CD8-positive, alpha-beta memory T cell (primary cell): ENCODE results near the gene LRRC74A. TPM values are rescaled to one million over a fixed set of nuclear protein-coding genes. Genes with fewer than 3 reads are reported as not detected.

ENCODE experiments used
- CTCF ChIA-PET: fragments of 350-600 bp; sonication (Branson Sonifier 250); formaldehyde crosslinking; loops from one replicate; lab custom pipeline; 2021; ENCODE audit warnings: antibody characterized with exemption; lab: Charles Lee
- POLR2A ChIA-PET: fragments of 350-600 bp; sonication (Branson Sonifier 250); formaldehyde crosslinking; loops from one replicate; lab custom pipeline; 2021; ENCODE audit warnings: antibody characterized with exemption; lab: Charles Lee
- DNase-seq, 5 donors: peaks; one replicate each; pipeline versions ENCODE4 v3.0.0 to v3.0.0-alpha.2; 2020 to 2022; ENCODE audit warnings: mixed read lengths in 1 of 5
- H3K27ac ChIP-seq: one replicate; pipeline ENCODE4 v1.7.0; 2013; ENCODE audit warnings: low read depth, mild to moderate bottlenecking, low read length, moderate library complexity
- H3K27me3 ChIP-seq: 2 replicates; pipeline ENCODE4 v1.7.0; 2013; ENCODE audit warnings: low read length, mild to moderate bottlenecking; ENCODE audit not compliant: insufficient read depth, poor library complexity, severe bottlenecking
- H3K36me3 ChIP-seq: 2 replicates; pipeline ENCODE4 v1.7.0; 2013; ENCODE audit warnings: mild to moderate bottlenecking, low read length, moderate library complexity; ENCODE audit not compliant: insufficient read depth
- H3K4me1 ChIP-seq: 2 replicates; pipeline ENCODE4 v1.7.0; 2013; ENCODE audit warnings: mild to moderate bottlenecking, low read length, moderate library complexity; ENCODE audit not compliant: insufficient read depth
- H3K4me3 ChIP-seq: 2 replicates; pipeline ENCODE4 v1.7.0; 2013; ENCODE audit warnings: mild to moderate bottlenecking, low read length
- H3K9me3 ChIP-seq: 2 replicates; pipeline ENCODE4 v1.7.0; 2013; ENCODE audit warnings: mild to moderate bottlenecking, low read length
- H3K27ac Mint-ChIP-seq, 8 donors: one replicate each; pipeline ENCODE4 v1.8.0; 2020 to 2021; ENCODE audit warnings: mixed read lengths in 8 of 8, mild to moderate bottlenecking in 6 of 8, inconsistent platforms in 3 of 8, moderate library complexity in 3 of 8
- H3K27me3 Mint-ChIP-seq, 2 donors: one replicate each; pipeline ENCODE4 v1.8.0; 2020 to 2021; ENCODE audit warnings: mixed read lengths in 2 of 2, mild to moderate bottlenecking in 1 of 2, moderate library complexity in 1 of 2
- H3K36me3 Mint-ChIP-seq, 3 donors: one replicate each; pipeline ENCODE4 v1.8.0; 2020 to 2021; ENCODE audit warnings: mixed read lengths in 3 of 3, inconsistent platforms in 1 of 3, mild to moderate bottlenecking in 1 of 3
- H3K4me1 Mint-ChIP-seq, 3 donors: one replicate each; pipeline ENCODE4 v1.8.0; 2020 to 2021; ENCODE audit warnings: mixed read lengths in 3 of 3, inconsistent platforms in 1 of 3, mild to moderate bottlenecking in 1 of 3
- H3K4me3 Mint-ChIP-seq, 7 donors: one replicate each; pipeline ENCODE4 v1.8.0; 2020 to 2021; ENCODE audit warnings: mixed read lengths in 7 of 7, mild to moderate bottlenecking in 6 of 7, moderate library complexity in 4 of 7, inconsistent platforms in 2 of 7
- H3K9me3 Mint-ChIP-seq, 5 donors: one replicate each; pipeline ENCODE4 v1.8.0; 2020 to 2022; ENCODE audit warnings: mixed read lengths in 5 of 5, mild to moderate bottlenecking in 3 of 5, moderate library complexity in 2 of 5, inconsistent platforms in 1 of 5
- polyA plus RNA-seq: library from polyadenylated mRNA; unstranded; fragments of 300-500 nt; fragmentation: Illumina TruSeq; gene quantifications from one replicate; pipeline ENCODE4 v1.2.3, GENCODE V29; 2021
- total RNA-seq, 2 experiments: library from RNA; stranded (reverse); gene quantifications; one replicate each; pipeline ENCODE4 v1.2.3, GENCODE V29; 2021

The LRRC74A gene
- total and polyA plus RNA-seq, 3 experiments from 2014 or later = not detected

- H3K36me3 Mint-ChIP-seq = peaks cover 0 to 77% (median 24%) of the 10 kb centered on the region in 3 donors
- H3K27ac Mint-ChIP-seq = peak overlapping the region in 2 of 8 donors; percentile 61 to 66
- H3K4me1 ChIP-seq = peaks cover 9% of the 10 kb centered on the region
- H3K27me3 ChIP-seq = no peaks in the 10 kb centered on the region
- H3K4me3 Mint-ChIP-seq = no peak overlapping the region
- ChIA-PET CTCF (interaction anchor here (5.9 kb wide), 1 partner anchor 76 kb away, joined by 57 read pairs; no protein-coding TSS in a partner anchor), POLR2A (no interaction called here)
- no peak overlapping the region for H3K27ac ChIP-seq
- no peaks in the 10 kb centered on the region for H3K27me3 Mint-ChIP-seq
- peaks cover 13 to 30% (median 16%) of the 10 kb centered on the region in 3 donors for H3K4me1 Mint-ChIP-seq
- DNase-seq = no peak
- no peak overlapping the region for H3K4me3 ChIP-seq
- no peaks in the 10 kb centered on the region for H3K9me3 ChIP-seq
- H3K9me3 Mint-ChIP-seq = no peaks in the 10 kb centered on the region
- H3K36me3 ChIP-seq = peaks cover 43% of the 10 kb centered on the region
Observed at GRCh38 chr14:76786601-76787000, 39.6 kb upstream of the LRRC74A start.

- no peaks in the 10 kb centered on the region for H3K4me1 Mint-ChIP-seq
- no peak overlapping the region for H3K4me3 Mint-ChIP-seq
- POLR2A ChIA-PET = no interaction called here
- Histone ChIP-seq H3K4me1 (no peaks in the 10 kb centered on the region), H3K4me3 (no peak overlapping the region), H3K27ac (no peak overlapping the region), H3K27me3 (no peaks in the 10 kb centered on the region), H3K36me3 (peaks cover 31% of the 10 kb centered on the region), H3K9me3 (no peaks in the 10 kb centered on the region)
- H3K36me3 Mint-ChIP-seq = peaks cover 0 to 74% (median 23%) of the 10 kb centered on the region in 3 donors
- CTCF ChIA-PET = no interaction called here
- H3K27me3 Mint-ChIP-seq = no peaks in the 10 kb centered on the region
- DNase-seq = no peak
- no peaks in the 10 kb centered on the region for H3K9me3 Mint-ChIP-seq
- H3K27ac Mint-ChIP-seq = peak overlapping the region in 1 of 8 donors; percentile 47
Observed at GRCh38 chr14:76792422-76792821, 33.8 kb upstream of the LRRC74A start.

- peaks cover 23% of the 10 kb centered on the region for H3K36me3 ChIP-seq
Observed at GRCh38 chr14:76793324-76793723, 32.9 kb upstream of the LRRC74A start.

GRCh38 chr14:76793956-76794355 is 32.3 kb upstream of the LRRC74A start:
- H3K27ac Mint-ChIP-seq = no peak overlapping the region
- ChIA-PET CTCF (no interaction called here), POLR2A (no interaction called here)
- Histone ChIP-seq H3K27ac (no peak overlapping the region), H3K27me3 (no peaks in the 10 kb centered on the region), H3K9me3 (no peaks in the 10 kb centered on the region), H3K4me3 (no peak overlapping the region), H3K4me1 (no peaks in the 10 kb centered on the region), H3K36me3 (peaks cover 17% of the 10 kb centered on the region)
- no peaks in the 10 kb centered on the region for H3K4me1 Mint-ChIP-seq
- DNase-seq = no peak
- H3K9me3 Mint-ChIP-seq = no peaks in the 10 kb centered on the region
- no peak overlapping the region for H3K4me3 Mint-ChIP-seq
- H3K36me3 Mint-ChIP-seq = peaks cover 6 to 73% (median 24%) of the 10 kb centered on the region in 3 donors
- H3K27me3 Mint-ChIP-seq = no peaks in the 10 kb centered on the region

More at GRCh38 chr14:76793324-76793723, 32.9 kb upstream of the LRRC74A start:
- Histone ChIP-seq H3K4me3 (no peak overlapping the region), H3K4me1 (no peaks in the 10 kb centered on the region), H3K27ac (no peak overlapping the region), H3K27me3 (no peaks in the 10 kb centered on the region), H3K9me3 (no peaks in the 10 kb centered on the region)
- Mint-ChIP-seq H3K4me1 (no peaks in the 10 kb centered on the region), H3K27ac (no peak overlapping the region), H3K9me3 (no peaks in the 10 kb centered on the region), H3K4me3 (no peak overlapping the region), H3K36me3 (peaks cover 6 to 74% (median 27%) of the 10 kb centered on the region in 3 donors), H3K27me3 (no peaks in the 10 kb centered on the region)
- DNase-seq = no peak
- CTCF ChIA-PET = no interaction called here
- POLR2A ChIA-PET = no interaction called here

GRCh38 chr14:76806446-76806845 is 19.8 kb upstream of the LRRC74A start:
- H3K4me3 Mint-ChIP-seq = no peak overlapping the region
- H3K36me3 Mint-ChIP-seq = peaks cover 15 to 79% (median 35%) of the 10 kb centered on the region in 3 donors
- H3K27me3 Mint-ChIP-seq = no peaks in the 10 kb centered on the region
- H3K4me3 ChIP-seq = no peak overlapping the region
- ChIA-PET CTCF (interaction anchor here (0.8 to 1.7 kb wide), 4 partner anchors 22 to 318 kb away, joined by 3 to 4 read pairs (median 4); no protein-coding TSS in a partner anchor), POLR2A (no interaction called here)
- peaks cover 11% of the 10 kb centered on the region for H3K4me1 ChIP-seq
- peaks cover 30% of the 10 kb centered on the region for H3K36me3 ChIP-seq
- H3K27ac Mint-ChIP-seq = no peak overlapping the region
- H3K9me3 Mint-ChIP-seq = no peaks in the 10 kb centered on the region
- no peaks in the 10 kb centered on the region for H3K9me3 ChIP-seq
- DNase-seq = no peak
- peaks cover 17 to 23% (median 20%) of the 10 kb centered on the region in 3 donors for H3K4me1 Mint-ChIP-seq
- no peak overlapping the region for H3K27ac ChIP-seq
- H3K27me3 ChIP-seq = no peaks in the 10 kb centered on the region

GRCh38 chr14:76808011-76808410 is 18.2 kb upstream of the LRRC74A start:
- peak overlapping the region in 1 of 8 donors; percentile 66 for H3K27ac Mint-ChIP-seq
- ChIA-PET POLR2A (no interaction called here), CTCF (no interaction called here)
- peak overlapping the region in 1 of 7 donors; percentile 18 for H3K4me3 Mint-ChIP-seq
- H3K9me3 ChIP-seq = no peaks in the 10 kb centered on the region
- peaks cover 24 to 34% (median 30%) of the 10 kb centered on the region in 3 donors for H3K4me1 Mint-ChIP-seq
- peaks cover 23% of the 10 kb centered on the region for H3K36me3 ChIP-seq
- peaks cover 0 to 4% of the 10 kb centered on the region in 2 donors for H3K27me3 Mint-ChIP-seq
- H3K36me3 Mint-ChIP-seq = peaks cover 10 to 72% (median 23%) of the 10 kb centered on the region in 3 donors
- no peak overlapping the region for H3K4me3 ChIP-seq
- no peak overlapping the region for H3K27ac ChIP-seq
- DNase-seq = no peak
- no peaks in the 10 kb centered on the region for H3K9me3 Mint-ChIP-seq
- no peaks in the 10 kb centered on the region for H3K27me3 ChIP-seq
- H3K4me1 ChIP-seq = peaks cover 19% of the 10 kb centered on the region

- no peaks in the 10 kb centered on the region for H3K9me3 ChIP-seq
- no peak overlapping the region for H3K4me3 Mint-ChIP-seq
- H3K4me1 ChIP-seq = peaks cover 23% of the 10 kb centered on the region
- peaks cover 13% of the 10 kb centered on the region for H3K36me3 ChIP-seq
- H3K27me3 Mint-ChIP-seq = peaks cover 0 to 4% of the 10 kb centered on the region in 2 donors
- ChIA-PET POLR2A (no interaction called here), CTCF (no interaction called here)
- no peaks in the 10 kb centered on the region for H3K27me3 ChIP-seq
- H3K9me3 Mint-ChIP-seq = no peaks in the 10 kb centered on the region
- H3K4me3 ChIP-seq = no peak overlapping the region
- no peak overlapping the region for H3K27ac Mint-ChIP-seq
- H3K27ac ChIP-seq = no peak overlapping the region
- peaks cover 26 to 37% (median 37%) of the 10 kb centered on the region in 3 donors for H3K4me1 Mint-ChIP-seq
- H3K36me3 Mint-ChIP-seq = peaks cover 0 to 62% (median 14%) of the 10 kb centered on the region in 3 donors
- DNase-seq = no peak
Observed at GRCh38 chr14:76808990-76809389, 17.2 kb upstream of the LRRC74A start.

- CTCF ChIA-PET = interaction anchor here (1.0 to 2.1 kb wide), 3 partner anchors 8 to 100 kb away, joined by 3 to 11 read pairs (median 4); no protein-coding TSS in a partner anchor
- Mint-ChIP-seq H3K27ac (peak overlapping the region; percentile 24 to 98 (median 74)), H3K4me1 (peaks cover 26 to 37% (median 37%) of the 10 kb centered on the region in 3 donors), H3K36me3 (peaks cover 0 to 48% (median 12%) of the 10 kb centered on the region in 3 donors), H3K27me3 (peaks cover 0 to 4% of the 10 kb centered on the region in 2 donors), H3K9me3 (no peaks in the 10 kb centered on the region), H3K4me3 (peak overlapping the region; percentile 1 to 97 (median 88))
- DNase-seq = no peak
- Histone ChIP-seq H3K27ac (no peak overlapping the region), H3K4me3 (peak overlapping the region; percentile 30), H3K4me1 (peaks cover 23% of the 10 kb centered on the region), H3K36me3 (peaks cover 8% of the 10 kb centered on the region), H3K27me3 (no peaks in the 10 kb centered on the region), H3K9me3 (no peaks in the 10 kb centered on the region)
- POLR2A ChIA-PET = interaction anchor here (0.7 kb wide), 1 partner anchor 511 kb away, joined by 3 read pairs; the partner anchor contains the start of gene GSTZ1
Observed at GRCh38 chr14:76810525-76810924, 15.7 kb upstream of the LRRC74A start.
